Breast epithelium (tissue), 4 donors: ENCODE data around the gene BTAF1. TPM values are rescaled to one million over a fixed set of nuclear protein-coding genes. Genes with fewer than 3 reads are reported as not detected.
A peak's percentile ranks its signal among the peaks of the same experiment; 100 is the strongest.

Experiments
- DNase-seq, 2 donors: peaks; one replicate each; pipeline ENCODE4 v3.0.0-alpha.2; 2019; ENCODE audit warnings: low spot score in 2 of 2
- H3K27ac ChIP-seq, 2 donors: fragments of 200-600 bp; sonication (generic) in 1 of 2; one replicate each; pipeline ENCODE4 v1.5.1; 2016 to 2019; ENCODE audit warnings: mild to moderate bottlenecking in 1 of 2
- H3K27me3 ChIP-seq, 2 donors: fragments of 200-600 bp; sonication (generic) in 1 of 2; one replicate each; pipeline versions ENCODE4 v1.5.1 to v1.6.0; 2017 to 2019; ENCODE audit warnings: control low read depth in 1 of 2, mild to moderate bottlenecking in 1 of 2
- H3K36me3 ChIP-seq: fragments of 200-600 bp; one replicate; pipeline ENCODE4 v1.5.1; 2019
- H3K4me1 ChIP-seq, 2 donors: fragments of 200-600 bp; sonication (generic); one replicate each; pipeline ENCODE4 v1.5.1; 2016 to 2019; ENCODE audit warnings: control low read depth in 1 of 2
- H3K4me3 ChIP-seq, 3 donors: fragments of 200-600 bp; sonication (generic); 1 replicate in 2 of 3; 2 replicates in 1 of 3; pipeline ENCODE4 v1.5.1; 2016 to 2019; ENCODE audit warnings: mild to moderate bottlenecking in 3 of 3, moderate library complexity in 2 of 3
- H3K9me3 ChIP-seq, 2 donors: fragments of 200-600 bp; sonication (generic) in 1 of 2; one replicate each; pipeline ENCODE4 v1.5.1; 2016 to 2019; ENCODE audit warnings: control low read depth in 1 of 2
- CTCF ChIP-seq, 3 donors: fragments of 450-650 bp; IDR thresholded peaks; one replicate each; pipeline ENCODE4 v1.5.1; 2016 to 2017; ENCODE audit warnings: antibody characterized with exemption in 3 of 3, mild to moderate bottlenecking in 3 of 3, moderate library complexity in 3 of 3
- POLR2A ChIP-seq: fragments of 450-650 bp; IDR thresholded peaks from one replicate; pipeline ENCODE4 v1.6.1; 2016; ENCODE audit warnings: antibody characterized with exemption, mild to moderate bottlenecking, moderate library complexity
- POLR2AphosphoS5 ChIP-seq, 3 donors: sonication (generic); formaldehyde crosslinking; IDR thresholded peaks; one replicate each; pipeline ENCODE4 v1.6.1; 2017; ENCODE audit warnings: antibody characterized with exemption in 3 of 3
- intact Hi-C: fragments of 100-400 bp; cut with DNase I; formaldehyde crosslinking; loops from one replicate; pipeline ENCODE4 v1.15.1; 2023; ENCODE audit warnings: low total_unique reads
- total RNA-seq, 3 donors: library from RNA; depleted of rRNA; stranded (reverse); fragments of >200 nt; gene quantifications; one replicate each; pipeline ENCODE4 v1.1.0, GENCODE V29; 2016

BTAF1 gene
- 100 to 1,000 TPM in 1 of 3 donors, 10 to 100 TPM in 2; 51.2 to 105 (median 64.2) TPM for total RNA-seq

GRCh38 chr10:91923371-91924211 is at the start of gene BTAF1:
Gene BTAF1 (plus strand): TSS chr10:91923770. CDS start chr10:91924077, 307 bp downstream.
- Histone ChIP-seq H3K27ac (peak within 1 kb of the TSS; percentile 98 to 99), H3K9me3 (no peaks in the 10 kb centered on the region), H3K4me1 (no peaks in the 10 kb centered on the region), H3K4me3 (peak within 1 kb of the TSS; percentile 84 to 91 (median 87)), H3K27me3 (no peaks in the 10 kb centered on the region), H3K36me3 (no peaks in the 10 kb centered on the region)
- intact Hi-C loops: no loop called here
- peak; percentile 85 to 86 for DNase-seq
- TF ChIP-seq POLR2AphosphoS5 (IDR thresholded peaks at IDR 0.05): peak; percentile 89 to 99 (median 94)
- TF ChIP-seq CTCF (IDR thresholded peaks at IDR 0.05): peak in 1 of 3 donors; percentile 22
- TF ChIP-seq POLR2A: peak; percentile 90

GRCh38 chr10:91875156-91875555 is 48.4 kb upstream of the BTAF1 start:
- no peaks in the 10 kb centered on the region for H3K36me3 ChIP-seq
- no peak overlapping the region for H3K4me3 ChIP-seq
- no peaks in the 10 kb centered on the region for H3K9me3 ChIP-seq
- no peaks in the 10 kb centered on the region for H3K27me3 ChIP-seq
- intact Hi-C loops: no loop called here
- H3K4me1 ChIP-seq: no peaks in the 10 kb centered on the region
- DNase-seq: no peak
- H3K27ac ChIP-seq: no peak overlapping the region
- TF ChIP-seq POLR2AphosphoS5 (IDR thresholded peaks at IDR 0.05): no peak
- no peak for TF ChIP-seq CTCF (IDR thresholded peaks at IDR 0.05)
- TF ChIP-seq POLR2A: no peak

- DNase-seq: no peak
- H3K9me3 ChIP-seq: no peaks in the 10 kb centered on the region
- no peak for TF ChIP-seq CTCF (IDR thresholded peaks at IDR 0.05)
- TF ChIP-seq POLR2AphosphoS5 (IDR thresholded peaks at IDR 0.05): no peak
- no peak for TF ChIP-seq POLR2A
- H3K27me3 ChIP-seq: no peaks in the 10 kb centered on the region
- H3K27ac ChIP-seq: no peak overlapping the region
- intact Hi-C loops: no loop called here
- H3K4me3 ChIP-seq: no peak overlapping the region
- H3K36me3 ChIP-seq: no peaks in the 10 kb centered on the region
- H3K4me1 ChIP-seq: no peaks in the 10 kb centered on the region
Observed at GRCh38 chr10:91875779-91876178, 47.8 kb upstream of the BTAF1 start.

GRCh38 chr10:91879515-91880170 is 43.9 kb upstream of the BTAF1 start:
- Histone ChIP-seq H3K27ac (no peak overlapping the region), H3K4me3 (no peak overlapping the region), H3K27me3 (no peaks in the 10 kb centered on the region), H3K9me3 (no peaks in the 10 kb centered on the region), H3K4me1 (no peaks in the 10 kb centered on the region), H3K36me3 (no peaks in the 10 kb centered on the region)
- no peak for TF ChIP-seq POLR2AphosphoS5 (IDR thresholded peaks at IDR 0.05)
- TF ChIP-seq CTCF (IDR thresholded peaks at IDR 0.05): no peak
- TF ChIP-seq POLR2A: no peak
- intact Hi-C loops: no loop called here
- no peak for DNase-seq

- intact Hi-C loops: no loop called here
- Histone ChIP-seq H3K27ac (no peak overlapping the region), H3K36me3 (no peaks in the 10 kb centered on the region), H3K4me1 (no peaks in the 10 kb centered on the region), H3K27me3 (no peaks in the 10 kb centered on the region), H3K9me3 (no peaks in the 10 kb centered on the region), H3K4me3 (no peak overlapping the region)
- no peak for DNase-seq
- TF ChIP-seq POLR2AphosphoS5 (IDR thresholded peaks at IDR 0.05): no peak
- no peak for TF ChIP-seq POLR2A
- no peak for TF ChIP-seq CTCF (IDR thresholded peaks at IDR 0.05)
Observed at GRCh38 chr10:91880310-91880709, 43.3 kb upstream of the BTAF1 start.
